ENCODE data around the gene RPS19. TPM values are rescaled to one million over a fixed set of nuclear protein-coding genes. Genes with fewer than 3 reads are reported as not detected.

RPS19 gene
- total RNA-seq, 1 experiment from 2014 or later, result 2,593 TPM

DNA sequence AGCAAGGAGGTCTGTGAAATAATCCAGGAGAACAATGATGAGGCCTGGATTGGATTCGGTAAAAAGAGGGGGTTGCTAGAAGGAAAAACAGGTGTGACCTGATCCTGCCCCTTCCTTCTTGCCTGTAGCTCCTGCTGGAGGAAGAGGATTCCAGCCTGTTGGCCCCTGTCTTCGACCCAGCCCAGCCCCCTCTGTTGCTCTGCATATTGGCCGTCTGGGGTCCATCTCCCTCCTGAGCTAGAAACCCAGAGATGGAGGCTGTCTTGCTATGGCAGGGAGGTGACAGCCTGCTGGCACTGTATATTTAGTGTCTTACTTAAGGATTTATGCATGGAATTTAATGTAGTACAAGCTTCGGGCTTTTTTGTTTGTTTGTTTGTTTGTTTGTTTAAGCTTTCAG lies 8.6 kb upstream of the RPS19 start:
- no peak for DNase-seq
- POLR2A ChIA-PET (ENCODE audit: unreplicated experiment), result interaction anchor here (0.6 kb wide), 1 partner anchor 225 kb away, joined by 3 read pairs; the partner anchor contains the start of gene ZNF574
- H3K27ac ChIP-seq, result no peak overlapping the region
- peaks cover 64% of the 10 kb centered on the region for H3K27me3 ChIP-seq (ENCODE audit: insufficient read depth, low read depth)
- no peaks in the 10 kb centered on the region for H3K9me3 ChIP-seq (ENCODE audit: insufficient read depth, low read depth)
- H3K79me2 ChIP-seq (ENCODE audit: low read depth), result no peaks in the 10 kb centered on the region
- intact Hi-C loops (cut with micrococcal nuclease; ENCODE audit: unreplicated experiment), result loop anchor here (10.0 kb wide), 1 partner anchor 1707 kb away; no protein-coding TSS in a partner anchor
- H3F3A ChIP-seq (ENCODE audit: insufficient read depth, low read depth), result no peaks in the 10 kb centered on the region
- no peak overlapping the region for H3K4me2 ChIP-seq
- CTCF ChIA-PET, result no interaction called here
- no peaks in the 10 kb centered on the region for H3K4me1 ChIP-seq (replicated peaks; ENCODE audit: insufficient read depth)
- H3K9me2 ChIP-seq (ENCODE audit: insufficient read depth), result no peaks in the 10 kb centered on the region
- no peak overlapping the region for H3K4me3 ChIP-seq
- H3K36me3 ChIP-seq (ENCODE audit: low read depth), result no peaks in the 10 kb centered on the region
- H2AFZ ChIP-seq, result no peak overlapping the region
- BruUV-seq (replicated peaks), result no TSS peak
- TF ChIP-seq, protein P1, sequence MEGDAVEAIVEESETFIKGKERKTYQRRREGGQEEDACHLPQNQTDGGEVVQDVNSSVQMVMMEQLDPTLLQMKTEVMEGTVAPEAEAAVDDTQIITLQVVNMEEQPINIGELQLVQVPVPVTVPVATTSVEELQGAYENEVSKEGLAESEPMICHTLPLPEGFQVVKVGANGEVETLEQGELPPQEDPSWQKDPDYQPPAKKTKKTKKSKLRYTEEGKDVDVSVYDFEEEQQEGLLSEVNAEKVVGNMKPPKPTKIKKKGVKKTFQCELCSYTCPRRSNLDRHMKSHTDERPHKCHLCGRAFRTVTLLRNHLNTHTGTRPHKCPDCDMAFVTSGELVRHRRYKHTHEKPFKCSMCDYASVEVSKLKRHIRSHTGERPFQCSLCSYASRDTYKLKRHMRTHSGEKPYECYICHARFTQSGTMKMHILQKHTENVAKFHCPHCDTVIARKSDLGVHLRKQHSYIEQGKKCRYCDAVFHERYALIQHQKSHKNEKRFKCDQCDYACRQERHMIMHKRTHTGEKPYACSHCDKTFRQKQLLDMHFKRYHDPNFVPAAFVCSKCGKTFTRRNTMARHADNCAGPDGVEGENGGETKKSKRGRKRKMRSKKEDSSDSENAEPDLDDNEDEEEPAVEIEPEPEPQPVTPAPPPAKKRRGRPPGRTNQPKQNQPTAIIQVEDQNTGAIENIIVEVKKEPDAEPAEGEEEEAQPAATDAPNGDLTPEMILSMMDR (conservative IDR thresholded peaks at IDR 0.05), result no peak
- no peak for TF ChIP-seq EZH2 (IDR thresholded peaks at IDR 0.05; ENCODE audit: low read depth)
- H4K20me1 ChIP-seq (ENCODE audit: insufficient read depth), result no peaks in the 10 kb centered on the region

DNA sequence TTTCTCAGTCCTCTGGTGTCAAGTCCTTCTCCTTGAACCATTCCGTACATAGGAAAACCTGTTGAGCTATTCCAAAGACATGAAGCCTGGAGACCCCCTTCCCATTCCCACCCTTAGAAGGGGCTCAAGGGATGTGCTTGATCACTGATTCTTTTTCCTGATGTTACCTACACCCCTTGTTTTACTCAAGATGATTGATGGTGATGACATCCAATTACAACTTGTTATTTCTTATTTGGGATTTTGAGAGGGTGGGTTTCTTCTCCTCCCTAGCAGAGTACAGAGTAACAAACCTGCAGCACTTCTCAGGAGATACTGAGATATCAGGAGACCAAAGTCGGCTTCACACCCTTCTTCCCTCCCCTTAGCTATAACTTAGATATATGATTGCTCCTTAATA lies 6.7 kb upstream of the RPS19 start:
- no TSS peak for BruUV-seq (replicated peaks)
- H2AFZ ChIP-seq, result no peak overlapping the region
- no peaks in the 10 kb centered on the region for H3K9me3 ChIP-seq (ENCODE audit: insufficient read depth, low read depth)
- H3K4me1 ChIP-seq (replicated peaks; ENCODE audit: insufficient read depth), result no peaks in the 10 kb centered on the region
- no peak for DNase-seq
- peaks cover 61% of the 10 kb centered on the region for H3K27me3 ChIP-seq (ENCODE audit: insufficient read depth, low read depth)
- ChIA-PET CTCF (interaction anchor here (0.6 kb wide), 1 partner anchor 100 kb away, joined by 5 read pairs; no protein-coding TSS in a partner anchor), POLR2A (ENCODE audit: unreplicated experiment) (no interaction called here)
- no peak overlapping the region for H3K4me3 ChIP-seq
- TF ChIP-seq EZH2 (IDR thresholded peaks at IDR 0.05; ENCODE audit: low read depth), result no peak
- TF ChIP-seq, protein P1 (conservative IDR thresholded peaks at IDR 0.05), result no peak
- intact Hi-C loops (cut with micrococcal nuclease; ENCODE audit: unreplicated experiment), result loop anchor here (10.0 kb wide), 1 partner anchor 1709 kb away; no protein-coding TSS in a partner anchor
- H3K4me2 ChIP-seq, result no peak overlapping the region
- H3F3A ChIP-seq (ENCODE audit: insufficient read depth, low read depth), result no peaks in the 10 kb centered on the region; the same call in 1 of the 2 replicates
- no peaks in the 10 kb centered on the region for H3K36me3 ChIP-seq (ENCODE audit: low read depth)
- no peaks in the 10 kb centered on the region for H3K79me2 ChIP-seq (ENCODE audit: low read depth)
- H4K20me1 ChIP-seq (ENCODE audit: insufficient read depth), result no peaks in the 10 kb centered on the region
- no peaks in the 10 kb centered on the region for H3K9me2 ChIP-seq (ENCODE audit: insufficient read depth)
- no peak overlapping the region for H3K27ac ChIP-seq

DNA sequence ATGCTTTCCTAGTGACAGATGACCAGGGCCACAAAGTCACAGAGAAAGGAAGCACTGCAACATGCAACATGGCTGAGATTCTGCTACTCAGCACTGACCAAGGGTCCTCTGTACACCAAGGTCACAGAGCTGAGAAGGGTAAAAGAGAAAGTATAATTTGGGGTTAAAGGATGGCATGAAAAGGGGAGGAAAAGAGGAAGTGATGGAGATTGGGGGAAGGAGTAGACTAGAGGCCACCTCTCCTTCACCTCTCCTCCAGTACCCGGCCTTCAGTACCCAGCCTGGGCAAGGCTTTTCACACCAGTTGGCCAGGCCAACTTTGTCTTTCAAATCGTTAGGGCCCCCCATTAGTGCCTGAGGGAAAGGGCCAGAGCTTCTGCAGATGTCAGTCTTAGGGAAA lies 6.3 kb upstream of the RPS19 start:
- H3K27me3 ChIP-seq (ENCODE audit: insufficient read depth, low read depth), result peaks cover 59% of the 10 kb centered on the region
- H2AFZ ChIP-seq, result no peak overlapping the region
- H3F3A ChIP-seq (ENCODE audit: insufficient read depth, low read depth), result no peaks in the 10 kb centered on the region; the same call in 1 of the 2 replicates
- no peak overlapping the region for H3K4me2 ChIP-seq
- CTCF ChIA-PET, result interaction anchor here (0.6 kb wide), 1 partner anchor 101 kb away, joined by 5 read pairs; no protein-coding TSS in a partner anchor
- peaks cover 3% of the 10 kb centered on the region; the same call in 1 of the 2 replicates for H3K4me1 ChIP-seq (replicated peaks; ENCODE audit: insufficient read depth)
- POLR2A ChIA-PET (ENCODE audit: unreplicated experiment), result no interaction called here
- TF ChIP-seq, protein P1 (conservative IDR thresholded peaks at IDR 0.05), result no peak
- no peak for TF ChIP-seq EZH2 (IDR thresholded peaks at IDR 0.05; ENCODE audit: low read depth)
- intact Hi-C loops (cut with micrococcal nuclease; ENCODE audit: unreplicated experiment), result loop anchor here (10.0 kb wide), 1 partner anchor 1709 kb away; no protein-coding TSS in a partner anchor
- H3K9me2 ChIP-seq (ENCODE audit: insufficient read depth), result no peaks in the 10 kb centered on the region
- no peaks in the 10 kb centered on the region for H4K20me1 ChIP-seq (ENCODE audit: insufficient read depth)
- H3K79me2 ChIP-seq (ENCODE audit: low read depth), result no peaks in the 10 kb centered on the region
- no peaks in the 10 kb centered on the region for H3K9me3 ChIP-seq (ENCODE audit: insufficient read depth, low read depth)
- no peaks in the 10 kb centered on the region for H3K36me3 ChIP-seq (ENCODE audit: low read depth)
- no TSS peak for BruUV-seq (replicated peaks)
- H3K4me3 ChIP-seq, result no peak overlapping the region
- no peak for DNase-seq
- no peak overlapping the region for H3K27ac ChIP-seq

Measured in PC-9 (cell line).